MM.1S (cell line): ENCODE results near the gene PLXNA2.

Source experiments
- EZH2 ChIP-seq: fragments of 300-600 bp; sonication (generic); optimal IDR thresholded peaks from 2 replicates; pipeline ENCODE3; 2017; ENCODE audit warnings: low read depth, mild to moderate bottlenecking, antibody characterized with exemption, low read length, mixed read lengths
- EZH2phosphoT487 ChIP-seq: fragments of 300-600 bp; sonication (generic); IDR thresholded peaks from 2 replicates; pipeline ENCODE4 v1.6.1; 2018; ENCODE audit warnings: antibody characterized with exemption, low read length
- TF ChIP-seq, protein P1 (sequence below): fragments of 300-600 bp; sonication (generic); IDR thresholded peaks from 2 replicates; pipeline ENCODE4 v1.5.1; 2016; ENCODE audit warnings: antibody characterized with exemption, low read length, mixed read lengths

GRCh38 chr1:208030288-208031091 is 213.7 kb downstream of the PLXNA2 start:
- TF ChIP-seq, protein P1, sequence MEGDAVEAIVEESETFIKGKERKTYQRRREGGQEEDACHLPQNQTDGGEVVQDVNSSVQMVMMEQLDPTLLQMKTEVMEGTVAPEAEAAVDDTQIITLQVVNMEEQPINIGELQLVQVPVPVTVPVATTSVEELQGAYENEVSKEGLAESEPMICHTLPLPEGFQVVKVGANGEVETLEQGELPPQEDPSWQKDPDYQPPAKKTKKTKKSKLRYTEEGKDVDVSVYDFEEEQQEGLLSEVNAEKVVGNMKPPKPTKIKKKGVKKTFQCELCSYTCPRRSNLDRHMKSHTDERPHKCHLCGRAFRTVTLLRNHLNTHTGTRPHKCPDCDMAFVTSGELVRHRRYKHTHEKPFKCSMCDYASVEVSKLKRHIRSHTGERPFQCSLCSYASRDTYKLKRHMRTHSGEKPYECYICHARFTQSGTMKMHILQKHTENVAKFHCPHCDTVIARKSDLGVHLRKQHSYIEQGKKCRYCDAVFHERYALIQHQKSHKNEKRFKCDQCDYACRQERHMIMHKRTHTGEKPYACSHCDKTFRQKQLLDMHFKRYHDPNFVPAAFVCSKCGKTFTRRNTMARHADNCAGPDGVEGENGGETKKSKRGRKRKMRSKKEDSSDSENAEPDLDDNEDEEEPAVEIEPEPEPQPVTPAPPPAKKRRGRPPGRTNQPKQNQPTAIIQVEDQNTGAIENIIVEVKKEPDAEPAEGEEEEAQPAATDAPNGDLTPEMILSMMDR = no peak
- TF ChIP-seq EZH2 (no peak), EZH2phosphoT487 (no peak)
